Measurements from ENCODE around the gene ARCN1. TPM values are rescaled to one million over a fixed set of nuclear protein-coding genes. Genes with fewer than 3 reads are reported as not detected.
A peak's percentile ranks its signal among the peaks of the same experiment; 100 is the strongest.

Gene ARCN1
- total RNA-seq, 1 donor from 2014 or later: 140 TPM

- Mint-ChIP-seq H3K4me3 (peak overlapping the region; percentile 15), H3K4me1 (peaks cover 53% of the 10 kb centered on the region), H3K27ac (peak overlapping the region; percentile 76), H3K27me3 (ENCODE audit: low read depth) (peaks cover 23% of the 10 kb centered on the region), H3K9me3 (no peaks in the 10 kb centered on the region), H3K36me3 (peaks cover 14% of the 10 kb centered on the region)
- no peak for TF ChIP-seq CTCF (IDR thresholded peaks at IDR 0.05; ENCODE audit: unreplicated experiment)
- DNase-seq (ENCODE audit: low spot score in 2 of 2, unreplicated experiment in 2 of 2): peak in 1 of 2 experiments; percentile 48
Observed at GRCh38 chr11:118605116-118605867, 33.1 kb downstream of the ARCN1 start.

DNA sequence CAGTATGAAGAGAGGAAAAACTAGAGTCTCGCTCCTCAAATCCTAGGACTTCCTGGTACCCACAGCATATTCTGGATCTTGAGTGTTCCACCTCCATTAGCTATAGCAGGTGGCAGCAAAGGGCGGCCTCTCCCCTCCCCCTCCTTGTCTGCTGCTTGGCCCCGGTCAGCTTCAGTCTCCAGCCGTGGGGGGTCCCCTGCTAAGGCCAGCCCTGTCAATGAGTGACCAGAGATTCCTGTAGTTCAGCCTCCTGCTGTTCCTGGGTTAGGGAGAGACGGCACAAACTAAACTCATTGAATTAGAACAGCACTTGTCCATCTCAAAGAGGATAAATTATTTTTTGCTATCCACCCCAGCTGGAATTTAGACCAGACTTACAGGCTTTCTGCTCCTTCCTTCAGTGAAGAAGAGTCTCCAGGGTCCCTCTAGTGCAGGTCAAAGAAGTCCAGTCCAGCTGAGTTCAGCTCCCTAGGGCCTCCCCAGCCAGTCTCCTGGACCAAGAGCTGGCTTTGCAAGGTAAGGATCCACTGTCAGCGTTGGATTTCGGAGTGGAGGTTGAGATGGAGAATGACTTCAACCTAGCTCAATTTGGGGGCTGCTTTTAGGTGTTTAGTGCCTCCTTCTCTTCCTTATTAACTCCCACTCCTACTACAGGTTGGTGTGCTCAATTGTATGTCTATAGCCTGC lies 34.1 kb downstream of the ARCN1 start:
- Mint-ChIP-seq H3K27ac (peak overlapping the region; percentile 76), H3K36me3 (peaks cover 14% of the 10 kb centered on the region), H3K9me3 (no peaks in the 10 kb centered on the region), H3K4me1 (peaks cover 57% of the 10 kb centered on the region), H3K4me3 (peak overlapping the region; percentile 58), H3K27me3 (ENCODE audit: low read depth) (peaks cover 30% of the 10 kb centered on the region)
- DNase-seq (ENCODE audit: low spot score in 2 of 2, unreplicated experiment in 2 of 2): no peak
- TF ChIP-seq CTCF (IDR thresholded peaks at IDR 0.05; ENCODE audit: unreplicated experiment): no peak

- Mint-ChIP-seq H3K36me3 (peaks cover 9% of the 10 kb centered on the region), H3K4me1 (peaks cover 58% of the 10 kb centered on the region), H3K9me3 (no peaks in the 10 kb centered on the region), H3K27ac (peak overlapping the region; percentile 62), H3K27me3 (ENCODE audit: low read depth) (peaks cover 31% of the 10 kb centered on the region), H3K4me3 (peak overlapping the region; percentile 58)
- no peak for DNase-seq (ENCODE audit: low spot score in 2 of 2, unreplicated experiment in 2 of 2)
- no peak for TF ChIP-seq CTCF (IDR thresholded peaks at IDR 0.05; ENCODE audit: unreplicated experiment)
Observed at GRCh38 chr11:118606844-118607228, 34.6 kb downstream of the ARCN1 start.

DNA sequence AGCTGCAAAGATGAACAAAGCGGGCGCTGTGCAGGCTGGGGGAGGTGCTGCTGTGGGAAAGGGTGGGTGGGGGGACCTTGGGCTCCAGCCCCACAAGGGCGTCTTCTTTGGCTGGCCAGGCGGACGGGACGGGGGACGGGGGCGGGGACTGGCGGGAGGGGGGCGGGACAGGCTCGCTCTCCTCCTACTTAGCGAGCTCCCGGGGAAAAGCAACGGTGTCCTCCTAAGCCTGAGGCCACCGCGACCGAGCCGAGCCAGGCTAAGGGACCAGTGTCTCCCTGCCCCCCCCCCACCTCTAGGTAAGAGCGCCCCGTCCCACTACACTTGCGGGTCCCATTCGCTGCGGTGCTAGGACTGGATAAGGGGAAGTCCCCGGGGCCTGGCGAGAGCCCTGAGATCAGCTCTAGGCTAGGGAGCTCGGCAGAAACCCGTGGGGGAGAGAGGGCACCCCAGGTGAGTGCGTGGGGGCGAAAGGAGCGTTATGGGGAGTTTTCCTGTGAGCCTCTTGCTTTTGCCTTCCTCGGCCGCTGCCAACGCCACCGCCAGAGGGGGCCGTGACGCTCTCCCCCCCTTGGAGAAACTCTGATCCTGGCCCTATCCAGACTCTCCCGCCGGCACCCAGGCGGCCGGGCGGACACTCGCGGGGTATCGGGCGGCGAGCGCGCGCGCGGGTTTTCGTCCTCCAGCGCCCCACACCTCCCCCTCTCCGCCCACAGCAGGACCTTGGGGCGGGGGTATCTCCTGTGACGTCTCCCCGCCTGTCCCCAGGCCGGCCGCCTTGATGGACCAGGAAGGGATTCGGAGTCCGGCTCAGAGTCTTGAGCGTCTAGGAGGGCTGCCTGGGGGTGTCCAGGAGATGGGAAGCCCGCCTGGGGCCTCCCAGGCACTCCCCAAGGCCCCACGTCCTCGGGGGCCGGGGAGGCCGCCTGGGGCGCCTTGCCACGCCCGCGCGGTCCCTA lies 35.5 kb downstream of the ARCN1 start, which contains the start of gene PHLDB1:
Gene PHLDB1, plus strand, starts transcription at position 215 of the 959 bp plus-strand sequence. CDS start 6,222 bp downstream, outside the sequence.
- H3K27me3 Mint-ChIP-seq (ENCODE audit: low read depth): peaks cover 34% of the 10 kb centered on the region
- H3K4me1 Mint-ChIP-seq: peaks cover 61% of the 10 kb centered on the region
- DNase-seq (ENCODE audit: low spot score in 2 of 2, unreplicated experiment in 2 of 2): peak in 1 of 2 experiments; percentile 68
- no peaks in the 10 kb centered on the region for H3K9me3 Mint-ChIP-seq
- TF ChIP-seq CTCF (IDR thresholded peaks at IDR 0.05; ENCODE audit: unreplicated experiment): no peak
- H3K4me3 Mint-ChIP-seq: peak within 1 kb of the TSS; percentile 68
- H3K27ac Mint-ChIP-seq: peak within 1 kb of the TSS; percentile 62
- peaks cover 3% of the 10 kb centered on the region for H3K36me3 Mint-ChIP-seq
